ENCODE measurements around the gene ESPN.

GRCh38 chr1:6416906-6417305 is 7.7 kb upstream of the ESPN start:
- TF ChIP-seq CTCF (IDR thresholded peaks at IDR 0.05; ENCODE audit: poor library complexity) (no peak), EZH2 (IDR thresholded peaks at IDR 0.05; ENCODE audit: borderline replicate concordance) (no peak), EZH2phosphoT487 (IDR thresholded peaks at IDR 0.05; ENCODE audit: low read depth, severe bottlenecking, unreplicated experiment) (no peak)
